GM19035 (cell line): ENCODE results near the gene SPEG.

ENCODE experiments used
- ATAC-seq: cut with Tn5 transposase; IDR thresholded peaks from one replicate; pipeline ENCODE4 v1.9.1; 2021; ENCODE audit not compliant: unreplicated experiment

The SPEG gene

DNA sequence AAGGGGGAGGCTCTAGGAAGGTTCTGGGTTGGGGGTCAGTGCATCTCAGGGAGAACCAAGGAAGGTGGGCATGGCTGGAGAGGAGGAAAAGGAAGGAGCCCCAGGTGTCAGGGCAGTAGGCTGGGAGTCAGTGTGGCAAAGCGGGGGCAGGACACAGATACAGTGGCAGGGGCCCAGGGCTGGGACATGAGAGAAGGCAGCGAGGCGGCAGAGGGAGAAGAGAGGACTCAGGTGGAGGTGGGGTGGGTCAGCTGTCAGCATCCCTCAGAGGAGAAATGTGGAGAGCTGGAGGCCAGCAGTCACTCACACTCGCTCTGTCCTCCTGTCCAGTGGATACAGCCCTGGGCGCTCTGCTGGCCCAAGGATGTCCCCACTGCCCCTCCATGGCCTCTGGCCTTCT lies 58.4 kb downstream of the SPEG start:
- ATAC-seq: no peak

DNA sequence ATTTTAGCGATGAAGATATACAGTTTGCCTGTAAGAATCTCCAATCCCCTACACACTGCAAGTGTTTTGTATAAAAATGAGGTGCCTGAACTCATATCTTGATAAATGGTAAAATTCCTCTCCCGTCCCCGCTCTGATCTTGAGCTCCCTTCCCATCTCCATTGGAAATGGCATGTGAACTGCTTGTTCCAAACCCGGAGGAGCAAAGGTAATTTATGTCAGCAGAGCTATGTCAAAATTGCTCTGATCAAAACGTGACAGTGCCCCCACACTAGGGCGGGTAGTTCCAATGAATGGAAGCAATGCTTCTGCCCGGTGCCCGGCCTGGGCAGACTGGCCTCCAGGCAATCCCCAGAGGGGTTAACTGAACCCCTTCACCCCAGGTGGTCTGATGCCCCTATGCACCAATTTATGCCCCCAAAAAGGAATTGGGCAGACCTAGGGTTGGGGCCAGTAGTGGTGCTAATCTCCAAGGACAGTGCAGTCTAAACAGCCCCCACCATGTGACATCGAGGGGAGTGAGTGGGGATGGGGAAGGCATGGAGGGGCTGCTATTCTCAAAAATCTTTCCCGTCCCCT lies 60.4 kb downstream of the SPEG start:
- ATAC-seq: no peak

DNA sequence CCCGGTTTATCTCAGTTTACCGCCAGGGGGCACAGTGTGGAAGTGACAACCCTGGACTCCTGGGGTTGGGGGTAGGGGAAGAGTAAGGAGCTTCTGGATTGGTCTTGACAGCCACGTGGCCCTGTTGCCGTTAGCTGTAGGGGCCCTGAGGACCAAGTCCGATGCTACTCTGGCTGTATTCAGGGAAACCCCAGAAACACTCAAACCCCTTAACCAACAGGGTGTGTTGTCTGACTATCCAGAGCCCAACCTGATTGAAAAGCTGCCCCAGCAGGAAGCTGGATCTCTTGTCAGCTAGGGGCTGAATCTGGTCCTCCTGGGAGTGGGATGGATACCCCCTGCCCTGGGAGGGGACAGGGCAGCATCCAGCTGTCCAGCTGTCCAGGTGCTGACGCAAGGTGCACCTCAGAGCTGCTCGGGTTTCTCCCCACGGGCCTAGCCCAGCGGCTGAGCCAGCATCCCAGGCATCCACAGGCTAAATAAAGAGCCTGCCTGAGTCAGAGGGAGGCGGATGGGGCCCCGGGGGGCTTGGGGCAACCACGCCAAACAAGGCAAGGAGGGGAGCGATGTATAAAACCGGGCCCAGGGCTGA lies 61.0 kb downstream of the SPEG start:
- no peak for ATAC-seq

DNA sequence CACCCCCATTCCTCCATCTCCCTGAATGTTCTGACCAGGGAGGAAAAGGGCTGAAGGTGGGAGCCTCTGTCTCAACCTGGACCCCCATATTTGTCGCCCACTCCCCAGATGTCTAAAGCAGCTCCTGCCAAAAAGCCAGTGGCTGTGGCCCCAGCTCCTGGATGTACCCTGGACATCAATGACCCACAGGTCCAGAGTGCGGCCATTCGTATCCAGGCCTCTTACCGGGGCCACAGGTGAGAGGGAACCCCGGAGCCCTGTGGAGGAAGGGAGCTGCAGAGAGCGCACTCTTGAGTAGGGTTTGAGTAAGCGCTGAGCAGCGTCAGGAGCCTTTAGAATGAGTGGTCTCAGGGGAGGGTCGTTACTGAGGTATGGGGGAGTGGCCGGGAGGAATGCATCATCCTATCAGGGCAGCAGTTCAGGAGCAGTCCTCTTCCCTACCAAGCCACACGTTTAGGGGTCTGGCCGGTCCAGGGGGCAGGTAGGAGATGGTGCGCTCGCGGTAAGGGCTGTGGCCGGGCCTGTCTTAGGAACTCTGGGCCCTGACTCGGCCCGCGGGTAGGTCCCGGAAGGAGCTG lies 61.7 kb downstream of the SPEG start:
- ATAC-seq: no peak

DNA sequence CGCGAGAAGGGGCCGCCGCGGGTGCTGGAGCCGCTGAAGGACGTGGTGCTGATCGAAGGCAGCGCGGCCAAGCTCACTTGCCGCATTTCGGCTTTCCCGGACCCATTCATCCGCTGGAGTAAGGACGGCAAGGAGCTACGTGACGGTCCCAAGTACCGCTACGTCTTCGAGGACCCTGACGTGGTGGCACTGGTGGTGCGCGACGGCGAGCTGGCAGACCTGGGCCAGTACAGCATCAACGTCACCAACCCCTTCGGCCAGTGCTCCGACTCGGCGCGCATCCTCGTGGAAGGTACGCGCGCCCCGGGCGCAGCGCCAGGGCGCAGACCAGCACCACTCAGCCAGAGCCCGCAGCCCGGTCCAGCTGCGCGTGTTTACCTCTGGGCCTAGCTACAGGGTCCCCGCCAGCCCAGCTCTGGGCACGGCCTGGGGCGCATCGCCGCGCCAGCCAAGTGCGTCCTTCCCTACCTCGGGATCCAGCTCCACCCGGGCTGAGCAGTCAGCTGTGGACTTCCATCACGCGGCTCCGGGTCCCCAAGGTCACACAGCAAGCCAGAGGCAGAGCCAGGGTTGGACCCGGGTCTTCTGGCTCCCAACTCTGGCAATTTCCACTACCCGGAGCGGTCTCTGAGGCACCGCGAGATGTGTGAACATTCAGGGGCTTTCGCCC lies 62.3 kb downstream of the SPEG start:
- no peak for ATAC-seq

DNA sequence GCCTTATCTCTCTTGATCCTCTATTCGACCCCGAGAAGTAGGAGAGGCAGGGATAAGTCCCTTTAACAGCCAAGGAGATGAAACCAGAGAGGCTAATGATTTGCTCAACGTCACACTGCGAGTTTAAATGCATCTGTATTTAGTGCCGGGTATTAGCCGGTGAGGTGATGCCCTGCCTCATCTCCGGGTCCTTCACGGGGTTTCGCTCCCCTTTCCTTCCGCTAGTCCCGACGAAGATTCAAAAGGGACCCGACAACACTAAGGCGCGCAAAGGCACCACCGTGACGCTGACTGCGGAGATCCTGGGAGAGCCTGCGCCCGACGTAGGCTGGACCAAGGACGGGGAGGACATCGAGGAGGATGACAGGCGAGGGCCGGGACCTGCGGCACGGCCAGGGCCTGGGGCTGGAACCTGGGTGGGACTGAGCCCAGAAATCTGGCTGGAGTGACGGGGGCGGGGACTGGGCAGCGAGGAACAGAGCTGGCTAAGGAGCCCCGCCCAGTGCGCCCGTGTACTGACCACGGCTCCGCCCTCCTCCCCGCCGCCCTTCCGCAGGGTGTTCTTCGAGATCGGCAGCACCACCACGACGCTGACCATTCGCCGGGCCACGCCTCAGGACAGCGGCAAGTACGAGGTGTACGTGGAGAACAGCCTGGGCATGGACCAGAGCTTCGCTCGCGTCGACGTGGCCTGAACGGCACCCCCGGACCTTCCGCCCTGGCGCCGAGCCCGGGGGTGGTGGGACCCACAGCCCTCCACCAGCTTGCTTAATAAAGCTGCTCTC lies 63.0 kb downstream of the SPEG start:
- ATAC-seq: peak; percentile 33

DNA sequence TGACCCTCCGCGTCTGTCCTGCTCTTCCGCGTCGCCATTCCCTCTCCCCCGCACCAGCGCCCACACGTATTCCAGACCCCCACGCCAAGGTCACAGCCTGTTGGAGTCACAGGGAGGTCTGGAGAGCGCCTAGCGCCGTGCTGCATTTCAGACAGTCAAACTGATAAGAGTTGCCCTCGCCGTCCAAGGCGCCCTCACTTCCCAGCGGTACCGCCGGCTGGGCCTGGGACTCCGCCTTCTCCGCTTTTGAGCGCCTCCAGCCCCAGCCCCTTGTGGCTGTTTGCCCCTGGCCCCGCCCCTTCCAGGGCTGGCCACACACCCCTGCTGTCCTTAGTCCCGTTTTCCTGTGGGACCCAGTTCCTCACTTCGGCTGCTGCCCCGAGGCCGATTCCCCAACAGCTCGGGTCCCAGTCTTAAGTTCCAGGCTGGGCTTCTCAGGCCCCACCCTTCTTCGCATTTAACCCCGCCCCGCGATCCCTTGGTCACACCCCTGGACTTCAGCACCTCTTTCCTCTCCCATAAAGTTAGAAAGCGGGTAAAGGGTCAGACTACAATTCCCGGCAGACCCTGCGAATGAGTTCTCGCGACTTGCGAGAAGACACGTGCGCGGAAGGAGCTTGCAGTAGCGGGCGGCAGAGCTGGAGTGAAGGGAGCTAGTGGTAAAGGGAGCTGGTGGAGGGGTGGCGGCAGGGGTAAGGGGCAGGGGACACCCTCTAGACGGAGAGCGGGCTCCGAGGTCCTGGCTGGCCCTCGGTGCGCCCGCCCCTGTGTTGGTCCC lies 63.8 kb downstream of the SPEG start, which contains the start of gene GMPPA:
Gene GMPPA (plus strand): TSS at position 612 of the 778 bp plus-strand sequence. CDS start 1,085 bp downstream, outside the sequence.
- peak; percentile 90 for ATAC-seq

DNA sequence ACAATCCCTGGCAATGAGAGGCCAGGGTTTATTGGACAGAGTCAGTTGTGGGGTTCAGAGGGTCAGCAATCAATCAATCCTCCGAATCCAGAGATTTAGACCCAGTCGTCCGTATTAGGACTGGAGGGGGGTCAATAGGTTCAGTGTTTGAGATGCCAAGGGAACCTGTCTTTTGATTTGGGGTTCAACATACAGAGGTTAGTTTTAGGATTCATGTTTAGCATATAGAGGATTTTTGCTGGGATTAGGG lies 64.3 kb downstream of the SPEG start:
- no peak for ATAC-seq

DNA sequence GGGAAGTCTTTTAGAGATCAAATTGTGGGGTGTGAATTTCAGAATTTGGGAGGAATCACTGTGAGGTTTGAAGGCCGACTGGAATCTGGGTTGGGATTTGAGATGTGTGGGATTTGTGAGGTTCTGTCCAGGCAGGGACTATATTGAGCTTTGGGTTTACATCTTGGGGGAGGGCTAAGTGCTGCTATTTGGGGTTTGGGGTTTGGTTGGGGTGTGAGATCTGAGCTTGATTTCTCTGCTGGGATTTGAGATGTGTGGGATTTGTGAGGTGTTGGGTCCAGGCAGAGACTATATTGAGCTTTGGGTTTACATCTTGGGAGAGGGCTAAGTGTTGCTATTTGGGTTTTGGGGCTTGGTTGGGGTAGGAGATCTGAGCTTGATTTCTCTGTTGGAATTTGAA lies 64.9 kb downstream of the SPEG start:
- ATAC-seq: no peak

DNA sequence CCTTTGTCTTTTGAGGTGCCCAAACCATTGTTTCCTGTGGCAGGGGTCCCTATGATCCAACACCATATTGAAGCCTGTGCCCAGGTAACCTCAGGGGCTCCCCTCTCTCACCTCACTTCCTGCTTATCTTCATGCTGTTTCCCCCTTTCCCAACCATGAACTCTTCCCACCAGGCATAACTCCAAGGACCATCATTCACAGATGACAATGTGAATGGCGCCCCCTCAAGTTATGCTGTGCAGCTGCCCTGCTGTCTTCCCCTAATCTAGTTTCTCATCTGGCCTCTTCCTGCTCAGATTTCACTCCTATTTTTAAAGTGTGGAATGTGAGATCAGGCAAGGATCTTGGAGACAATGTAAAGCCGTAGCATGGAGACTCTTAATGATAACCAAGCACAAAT lies 65.5 kb downstream of the SPEG start:
- ATAC-seq: no peak

DNA sequence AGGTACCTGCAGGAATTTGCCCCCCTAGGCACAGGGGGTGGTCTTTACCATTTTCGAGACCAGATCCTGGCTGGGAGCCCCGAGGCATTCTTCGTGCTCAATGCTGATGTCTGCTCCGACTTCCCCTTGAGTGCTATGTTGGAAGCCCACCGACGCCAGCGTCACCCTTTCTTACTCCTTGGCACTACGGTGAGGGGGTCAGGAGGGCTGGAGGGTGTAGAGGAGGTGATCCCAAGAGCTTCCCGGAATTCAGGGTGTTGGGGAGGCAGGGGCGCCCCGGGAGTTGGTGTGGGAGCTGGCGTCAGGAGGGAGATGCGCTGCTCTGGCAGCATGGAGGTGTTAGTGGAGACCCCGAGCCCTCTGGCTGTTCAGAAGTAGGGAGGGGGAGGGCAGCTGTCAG lies 67.2 kb downstream of the SPEG start:
- ATAC-seq: no peak

DNA sequence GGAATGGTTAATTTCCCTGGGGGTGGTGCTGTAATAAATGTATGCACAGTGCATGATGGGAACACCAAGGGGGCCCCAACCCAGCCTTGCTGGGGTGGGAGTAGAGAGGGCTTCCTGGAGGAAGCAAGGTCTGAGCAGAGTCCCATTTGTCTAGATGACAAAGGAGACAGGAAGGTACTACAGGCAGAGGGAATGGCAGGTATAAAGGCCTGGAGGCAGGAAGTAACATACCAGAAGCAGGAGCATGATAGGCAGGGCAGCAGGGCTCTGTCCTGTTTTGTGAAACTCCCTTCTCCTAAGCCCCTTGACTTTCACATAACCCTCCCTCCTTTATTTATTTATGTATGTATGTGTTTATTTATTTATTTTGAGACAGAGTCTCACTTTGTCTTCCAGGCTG lies 68.0 kb downstream of the SPEG start:
- ATAC-seq: no peak

DNA sequence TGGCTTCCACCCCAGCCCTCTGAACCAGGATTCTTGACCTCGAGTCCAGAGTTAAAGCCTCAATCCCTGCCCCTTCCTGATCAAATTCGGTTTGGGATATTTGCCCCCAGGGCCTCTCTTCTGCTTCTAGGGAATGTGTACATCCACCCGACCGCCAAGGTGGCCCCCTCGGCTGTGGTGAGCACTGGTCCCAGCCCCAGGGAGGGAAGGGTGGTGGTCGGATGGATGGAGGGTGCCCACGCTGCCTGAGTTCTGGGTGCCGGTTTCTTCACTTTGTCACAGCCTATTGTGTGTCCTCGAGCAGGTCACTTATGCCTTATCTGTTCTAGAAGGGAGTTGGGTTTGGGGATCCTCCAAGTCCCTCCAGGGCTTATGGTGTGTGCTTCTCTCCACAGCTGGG lies 70.9 kb downstream of the SPEG start:
- ATAC-seq: no peak

DNA sequence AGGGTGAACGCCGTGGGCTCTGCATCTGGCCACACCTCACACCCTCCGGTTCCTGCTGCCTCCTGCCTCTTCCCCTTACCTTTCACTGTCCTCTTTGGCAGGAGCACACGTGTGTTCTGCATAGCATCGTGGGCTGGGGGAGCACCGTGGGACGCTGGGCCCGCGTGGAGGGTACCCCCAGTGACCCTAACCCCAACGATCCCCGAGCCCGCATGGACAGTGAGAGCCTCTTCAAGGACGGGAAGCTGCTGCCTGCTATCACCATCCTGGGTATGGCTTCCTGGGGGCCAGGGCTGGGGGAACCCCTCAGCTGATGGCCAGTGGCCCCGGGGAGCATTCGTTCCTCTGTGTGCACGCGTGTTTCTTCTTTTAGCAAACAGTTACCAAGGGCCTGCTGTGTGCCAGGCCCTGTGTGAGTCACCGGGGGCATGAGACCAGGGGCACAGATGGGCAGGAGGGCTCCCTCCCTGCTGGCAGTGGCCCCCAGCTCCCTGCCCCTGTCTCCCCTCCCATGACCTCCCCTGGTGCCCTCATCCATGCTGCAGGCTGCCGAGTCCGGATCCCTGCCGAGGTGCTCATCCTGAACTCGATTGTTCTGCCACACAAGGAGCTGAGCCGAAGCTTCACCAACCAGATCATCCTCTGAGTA lies 71.6 kb downstream of the SPEG start:
- no peak for ATAC-seq

DNA sequence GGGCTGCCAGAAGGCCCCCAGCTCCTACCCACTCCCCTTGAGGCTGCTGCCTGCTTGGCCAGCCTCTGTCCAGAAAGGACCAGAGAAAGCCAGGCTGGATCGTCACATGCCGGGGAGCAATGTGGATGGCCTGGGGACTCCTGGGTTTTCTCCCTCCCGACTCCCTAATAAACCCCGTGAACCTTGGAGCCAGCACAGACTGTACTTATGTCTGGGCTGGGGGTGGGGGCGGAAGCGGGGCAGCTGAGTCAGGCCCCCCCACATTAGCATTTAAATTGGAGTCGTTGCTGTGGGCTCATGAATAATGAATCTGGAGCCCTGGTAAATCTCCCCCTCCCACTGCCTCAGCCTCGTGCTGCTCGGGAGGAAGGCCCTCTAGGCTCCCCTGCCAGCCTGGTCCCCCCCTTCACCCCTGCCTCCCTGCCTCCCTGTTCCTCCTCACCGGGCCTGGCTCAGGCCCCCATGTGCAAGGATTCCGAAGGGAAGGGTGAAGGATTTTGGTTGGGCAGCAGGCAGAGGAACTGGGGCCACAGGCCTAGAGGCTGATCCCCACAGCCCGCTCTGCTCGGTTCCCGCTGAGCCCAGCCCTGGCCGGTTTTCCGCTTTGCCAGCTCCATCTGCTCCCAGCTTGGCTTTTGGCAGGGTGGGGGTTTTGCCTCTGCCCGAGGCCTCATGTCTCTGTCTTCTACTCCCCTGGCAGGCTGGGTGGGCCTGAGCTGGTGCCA lies 72.3 kb downstream of the SPEG start:
- ATAC-seq: no peak

DNA sequence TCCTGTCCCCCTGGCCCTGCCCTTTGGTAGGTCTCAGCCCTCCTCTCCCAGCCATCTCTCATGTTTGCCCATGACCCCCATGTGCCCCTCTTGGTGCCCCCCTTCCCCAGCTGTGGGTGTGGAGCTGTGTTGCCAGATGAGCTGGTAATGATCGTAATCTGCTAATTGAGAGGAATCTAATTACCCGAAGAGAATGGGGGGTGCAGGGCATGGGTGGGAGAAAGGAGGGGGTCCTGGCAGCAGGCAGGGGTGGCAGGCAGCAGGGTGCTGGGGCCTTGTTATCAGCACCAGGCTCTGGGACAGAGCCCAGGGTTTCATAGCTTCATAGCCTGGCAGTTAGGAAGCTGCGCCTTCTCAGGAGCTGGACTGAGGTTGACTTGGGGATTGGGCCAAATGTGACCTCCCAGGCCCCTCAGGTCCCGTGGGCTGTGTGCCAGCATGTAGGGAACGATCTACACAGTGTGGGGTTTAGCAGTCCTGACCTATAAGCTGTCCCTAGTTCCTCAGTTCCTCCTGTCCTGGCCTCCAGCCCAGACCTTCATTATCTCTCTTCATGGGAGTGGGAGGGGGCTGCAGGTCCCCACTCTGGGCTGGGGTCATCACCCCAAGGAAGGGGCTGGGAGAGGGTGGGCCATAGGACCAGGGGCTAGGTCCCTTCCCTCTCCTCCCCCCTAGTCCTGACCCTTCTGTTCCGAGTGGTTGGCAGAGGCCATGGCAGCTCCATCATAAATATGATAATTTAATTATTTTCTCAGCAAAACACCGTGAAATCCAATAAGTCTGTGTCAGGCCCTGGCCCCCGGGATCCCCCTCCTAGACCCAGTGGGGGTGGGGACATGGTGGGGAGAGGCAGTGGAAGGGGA lies 73.2 kb downstream of the SPEG start:
- no peak for ATAC-seq

DNA sequence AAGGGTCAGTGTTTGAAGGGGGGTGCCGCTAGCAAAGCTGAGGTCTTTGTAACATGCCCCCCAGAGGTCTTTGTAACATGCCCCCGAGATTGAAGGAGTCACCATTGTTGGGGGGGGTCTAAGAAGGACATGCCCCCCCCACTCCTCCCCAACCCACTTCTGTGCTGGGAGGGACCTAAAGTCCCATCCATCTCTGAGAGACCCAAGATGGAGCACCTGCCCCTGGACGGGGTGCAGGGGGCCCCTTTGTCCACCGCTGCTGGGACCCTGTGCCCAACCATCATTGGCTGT lies 73.7 kb downstream of the SPEG start:
- ATAC-seq: no peak

DNA sequence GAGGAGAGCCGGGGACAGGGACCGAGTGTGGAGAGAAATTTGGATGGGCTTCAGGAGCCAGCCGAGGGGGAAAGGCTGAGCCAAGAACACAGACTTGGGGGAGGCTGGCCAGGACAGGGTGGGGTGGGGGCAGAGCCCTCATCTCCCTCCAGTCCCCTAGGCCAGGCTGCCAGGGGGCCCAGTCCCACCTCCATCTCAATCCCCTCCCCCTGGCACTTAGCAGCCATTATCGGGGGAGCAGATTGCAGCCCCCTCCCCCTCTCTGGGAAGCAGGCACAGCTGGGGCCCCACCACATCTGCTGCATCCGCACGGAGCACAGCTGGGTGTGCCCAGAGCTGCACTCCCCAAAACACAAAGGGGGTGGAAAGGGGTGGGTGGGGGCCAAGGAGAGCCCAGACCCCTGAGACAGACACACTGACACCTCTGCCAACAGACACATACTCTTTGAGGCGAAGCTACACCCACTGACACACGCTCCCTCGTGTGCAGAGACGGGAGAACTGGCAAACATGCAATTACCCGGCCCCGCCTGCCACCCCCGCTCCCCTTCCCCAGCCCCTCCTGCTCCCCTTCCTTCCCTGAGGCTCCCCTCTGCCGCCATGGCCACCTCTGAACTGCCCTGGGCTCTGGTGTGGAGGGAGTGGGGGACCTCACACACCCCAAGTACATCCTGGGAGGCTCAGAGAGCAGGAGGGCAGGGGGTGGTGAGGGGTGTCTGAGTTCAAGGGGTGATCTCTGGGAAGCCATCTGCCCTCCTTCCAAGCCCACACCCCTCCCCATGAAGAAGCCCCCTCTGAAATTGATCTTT lies 74.5 kb downstream of the SPEG start:
- peak; percentile 26 for ATAC-seq
